HG03159 (cell line): ENCODE results near the gene PEX1.
"Not testable (repeated sequence)": the region's sequence is repeated elsewhere in the genome, so short reads cannot be mapped to it uniquely, and the experiment has no call there.

Experiments
- ATAC-seq: cut with Tn5 transposase; IDR thresholded peaks from one replicate; pipeline ENCODE4 v1.9.1; 2021; ENCODE audit warnings: mild to moderate bottlenecking, moderate library complexity; ENCODE audit not compliant: unreplicated experiment

The PEX1 gene

DNA sequence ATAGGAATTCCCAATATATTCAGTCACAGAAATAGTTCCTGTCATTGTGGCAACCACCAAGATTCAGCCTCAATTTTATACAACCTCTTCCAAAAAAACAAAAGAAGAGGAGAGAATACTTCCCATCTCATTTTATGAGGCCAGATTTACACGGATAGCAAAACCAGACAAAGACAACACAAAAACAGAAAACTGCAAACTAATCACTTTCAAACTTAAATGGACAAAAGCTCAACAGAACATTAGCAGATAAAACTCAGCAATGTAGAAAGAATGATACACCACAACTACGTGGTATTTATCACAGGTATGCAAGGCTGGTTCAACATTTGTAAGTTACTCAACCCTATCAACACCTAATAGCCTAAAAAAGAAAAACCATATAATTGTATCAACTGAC is 22.0 kb downstream of the PEX1 start:
- ATAC-seq = no peak

DNA sequence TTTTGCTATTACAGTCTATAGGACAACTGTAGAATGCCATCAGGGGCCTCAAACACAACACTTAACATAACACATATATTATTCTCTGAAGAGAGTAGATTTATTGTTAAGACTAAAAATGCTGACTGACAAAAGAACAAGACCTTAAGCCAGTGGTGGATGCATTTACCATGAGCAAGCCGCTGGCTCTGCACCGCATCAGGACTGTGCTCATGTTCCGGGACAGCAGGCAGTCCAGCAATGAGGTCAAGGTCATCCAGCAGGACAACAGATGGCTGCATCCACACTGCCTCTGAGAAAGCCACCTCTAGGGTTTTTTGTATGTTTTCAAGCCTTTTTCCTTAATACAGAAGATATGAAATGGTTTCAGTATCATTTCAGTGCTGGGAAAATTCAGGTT is 23.8 kb downstream of the PEX1 start:
- ATAC-seq = no peak

DNA sequence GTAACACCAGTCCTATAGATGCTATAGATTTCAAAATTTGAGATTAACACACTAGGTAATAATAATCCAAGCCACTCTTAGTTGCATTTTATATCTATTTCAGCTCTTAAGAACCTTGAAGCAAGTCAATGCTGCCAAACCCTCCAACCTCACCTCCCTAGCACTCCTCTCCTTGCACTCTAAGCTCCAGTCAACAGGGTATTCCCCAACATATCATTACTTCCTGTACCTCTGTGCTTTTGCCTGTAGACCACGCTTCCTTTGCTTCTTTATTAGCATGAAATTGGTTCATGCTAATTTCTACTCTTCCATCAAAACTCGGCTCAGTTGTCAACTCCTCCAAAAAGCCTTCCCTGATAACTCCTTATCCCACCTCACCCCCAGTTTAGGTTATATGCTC is 24.6 kb downstream of the PEX1 start:
- ATAC-seq = no peak

DNA sequence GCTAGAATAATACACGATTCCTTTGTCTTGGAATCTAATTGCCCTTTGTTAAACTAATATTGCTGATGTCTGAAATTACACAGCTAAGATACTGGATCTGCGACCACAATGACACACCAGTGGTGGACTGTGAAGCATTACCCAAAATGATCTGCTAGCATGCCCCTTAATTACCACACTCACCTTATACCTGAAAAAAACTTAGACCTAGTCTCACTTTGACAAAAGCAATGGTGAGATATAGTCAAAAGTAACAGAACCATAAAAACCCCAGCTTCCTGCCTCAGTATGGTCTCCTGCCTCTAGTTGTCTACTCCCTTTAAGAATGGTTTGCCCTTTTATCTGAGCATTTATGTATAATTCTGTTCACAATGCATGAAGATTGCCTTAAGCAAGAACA is 29.8 kb downstream of the PEX1 start:
- ATAC-seq = no peak

DNA sequence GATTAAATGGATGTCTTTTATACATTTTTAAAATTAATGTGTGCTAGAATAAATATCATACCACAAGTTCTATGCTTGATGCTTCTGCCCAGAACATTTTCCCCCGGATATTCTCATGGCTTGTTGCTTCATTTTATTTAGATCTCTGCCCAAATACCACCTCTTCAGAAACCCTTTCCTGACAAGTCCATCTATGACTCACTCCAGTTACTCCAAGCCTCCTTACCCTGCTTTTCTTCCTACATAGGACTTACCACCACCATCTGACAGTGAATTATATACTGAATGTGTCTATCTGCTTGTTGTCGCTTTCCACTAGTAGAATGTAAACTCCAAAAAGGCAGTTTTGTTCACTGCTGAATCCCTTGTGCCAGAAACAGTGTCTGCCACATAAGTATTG is 31.4 kb downstream of the PEX1 start:
- ATAC-seq = no peak

DNA sequence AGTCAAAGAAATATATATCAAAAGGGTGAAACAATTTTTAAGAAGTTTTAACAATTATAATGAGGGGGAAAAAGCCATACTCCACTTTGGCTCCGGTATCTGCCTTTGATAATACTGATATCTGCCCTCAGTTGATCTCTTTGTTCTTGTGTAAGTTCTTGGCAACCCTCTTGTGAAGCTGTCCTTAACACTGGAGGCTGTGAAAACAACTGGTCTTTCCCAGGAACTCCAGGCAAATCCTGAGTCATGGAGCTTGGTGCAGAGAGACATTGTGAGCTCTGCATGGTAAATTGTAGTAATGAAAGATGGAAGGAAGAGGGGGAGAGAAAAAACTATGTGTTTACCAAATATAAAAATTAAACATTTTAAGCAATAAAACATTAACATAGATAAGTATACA is 38.7 kb downstream of the PEX1 start:
- ATAC-seq = no peak

DNA sequence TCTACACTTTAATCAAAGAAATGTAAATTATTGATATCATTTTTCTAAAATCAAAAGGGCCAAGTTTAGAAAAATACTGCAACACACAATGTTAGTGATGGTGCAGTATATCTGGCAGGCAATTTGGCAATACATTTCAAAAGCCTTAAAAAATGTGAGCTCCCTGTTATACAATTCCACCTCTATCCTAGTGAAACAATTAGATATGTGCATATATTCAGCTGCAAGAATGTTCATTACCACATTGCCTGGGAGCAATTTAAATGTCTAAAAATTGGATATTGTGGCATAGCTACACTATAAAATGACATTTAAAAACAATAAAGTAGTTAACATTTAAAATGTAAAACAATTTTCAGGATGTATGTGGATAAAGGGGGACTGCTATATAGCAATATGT is 40.5 kb downstream of the PEX1 start:
- no peak for ATAC-seq

DNA sequence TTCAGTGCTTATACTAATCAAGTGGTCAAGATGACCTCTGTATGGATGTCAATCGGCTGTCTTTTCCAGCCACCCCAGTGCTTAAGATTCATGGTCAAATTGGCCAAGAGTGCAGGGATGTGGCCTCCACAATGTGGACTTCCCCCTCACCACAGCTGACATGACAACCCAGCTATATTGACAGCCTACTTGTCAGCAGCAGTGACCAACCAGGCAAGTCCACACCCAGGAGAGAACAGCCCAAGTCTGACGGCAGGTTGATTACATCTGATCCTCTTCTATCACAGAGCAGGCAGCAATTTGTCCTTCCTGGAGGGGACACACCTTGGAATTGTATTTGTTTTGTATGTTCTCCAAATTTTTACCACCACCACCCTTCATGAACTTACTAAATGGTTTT is 42.3 kb downstream of the PEX1 start:
- no peak for ATAC-seq

DNA sequence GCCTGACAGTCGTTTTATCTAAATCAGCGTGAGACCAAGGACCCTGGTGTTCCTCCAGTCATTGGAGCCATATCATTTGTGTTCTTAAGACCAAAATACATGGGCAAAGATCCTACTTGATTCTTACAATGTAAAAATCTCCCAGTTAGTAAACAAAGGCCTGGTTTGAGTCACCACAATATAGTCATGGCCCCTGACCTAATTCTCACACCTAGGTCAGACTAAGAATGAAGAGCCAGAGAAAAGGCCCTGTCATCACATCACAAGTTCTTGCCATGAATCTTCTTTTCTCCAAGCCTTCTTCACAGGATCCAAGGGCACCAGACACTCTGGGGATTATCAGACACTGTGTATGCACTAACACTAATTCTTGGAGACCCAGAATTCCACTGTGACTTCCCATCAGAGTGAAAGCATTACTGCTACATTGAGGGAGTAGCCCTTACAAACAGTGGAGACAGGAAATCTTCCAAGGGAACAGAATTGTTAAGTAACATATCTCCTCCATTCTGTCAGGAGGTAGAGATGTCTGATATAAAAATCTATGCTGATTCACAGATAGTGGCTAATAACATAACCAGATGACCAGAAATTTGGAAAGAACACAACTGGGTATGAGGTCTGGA is 42.9 kb downstream of the PEX1 start:
- no peak for ATAC-seq

DNA sequence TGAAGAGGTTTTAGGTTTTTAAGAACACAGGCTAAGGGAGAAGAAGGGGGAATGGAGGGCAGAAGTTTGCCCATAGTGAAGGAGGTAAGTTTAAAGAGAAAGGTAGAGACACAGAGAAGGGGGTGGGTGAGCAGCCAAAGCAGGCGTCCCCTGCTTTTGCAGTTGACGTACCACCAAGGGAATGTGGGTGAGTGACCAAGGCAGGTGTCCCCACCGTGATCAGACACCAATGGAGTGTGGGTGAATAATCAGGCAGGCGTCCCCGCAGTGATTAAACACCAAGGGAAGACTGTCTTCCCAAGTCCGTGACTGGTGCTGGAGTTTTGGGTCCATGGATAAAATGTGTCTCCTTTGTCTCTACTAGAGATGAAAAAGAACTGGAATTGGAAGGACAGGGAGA is 44.1 kb downstream of the PEX1 start:
- ATAC-seq = not testable (repeated sequence)

DNA sequence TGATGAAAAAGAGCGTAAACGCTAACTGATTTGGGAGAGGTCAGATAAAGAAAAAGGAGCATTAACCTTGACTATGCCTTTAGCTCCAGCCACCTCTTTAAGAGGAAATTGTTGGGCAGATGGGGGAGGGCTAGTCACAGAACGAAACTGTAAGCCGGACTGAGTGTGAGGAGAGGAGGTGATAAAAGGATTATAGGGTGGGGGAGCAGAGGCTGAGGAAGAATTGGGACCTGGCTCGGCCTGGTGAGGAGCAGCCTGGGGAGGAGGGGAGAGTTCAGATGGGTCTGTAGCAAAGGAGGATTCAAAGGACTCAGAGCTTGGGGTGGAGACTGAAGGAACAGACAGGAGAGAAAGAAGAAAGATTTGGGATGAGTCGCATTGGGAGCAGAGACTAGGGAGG is 44.7 kb downstream of the PEX1 start:
- not testable (repeated sequence) for ATAC-seq

DNA sequence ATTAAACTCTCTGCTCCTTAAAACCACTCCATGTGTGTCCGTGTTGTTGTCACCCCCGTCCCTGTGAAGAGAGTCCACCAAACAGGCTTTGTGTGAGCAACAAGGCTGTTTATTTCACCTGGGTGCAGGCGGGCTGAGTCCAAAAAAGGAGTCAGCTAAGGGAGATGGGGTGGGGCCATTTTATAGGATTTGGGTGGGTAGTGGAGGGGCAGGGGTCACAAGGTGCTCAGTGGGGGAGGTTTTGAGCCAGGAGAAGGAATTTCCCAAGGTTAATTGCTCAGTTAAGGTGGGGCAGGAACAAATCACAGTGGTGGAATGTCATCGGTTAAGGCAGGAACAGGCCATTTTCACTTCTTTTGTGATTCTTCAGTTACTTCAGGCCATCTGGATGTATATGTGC is 49.2 kb downstream of the PEX1 start:
- not testable (repeated sequence) for ATAC-seq

DNA sequence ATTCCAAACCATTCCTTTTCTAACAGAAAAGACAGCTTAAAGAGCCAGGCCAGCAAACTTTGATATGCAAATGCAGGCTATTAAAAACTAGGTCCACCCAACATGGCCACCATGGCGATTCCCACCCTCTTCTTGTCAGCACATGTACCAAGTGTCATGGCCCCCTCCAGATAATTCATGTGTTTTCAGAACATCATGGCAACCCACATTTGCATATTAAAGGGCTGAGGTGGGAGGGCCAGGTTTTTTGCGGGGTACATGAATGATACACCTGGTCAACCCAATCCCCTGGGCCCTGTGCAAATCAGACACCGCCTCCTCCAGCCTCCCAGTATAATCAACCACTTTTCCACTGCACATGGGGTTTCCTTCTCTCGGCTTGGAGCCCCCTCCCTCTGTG is 49.6 kb downstream of the PEX1 start:
- ATAC-seq = no peak

DNA sequence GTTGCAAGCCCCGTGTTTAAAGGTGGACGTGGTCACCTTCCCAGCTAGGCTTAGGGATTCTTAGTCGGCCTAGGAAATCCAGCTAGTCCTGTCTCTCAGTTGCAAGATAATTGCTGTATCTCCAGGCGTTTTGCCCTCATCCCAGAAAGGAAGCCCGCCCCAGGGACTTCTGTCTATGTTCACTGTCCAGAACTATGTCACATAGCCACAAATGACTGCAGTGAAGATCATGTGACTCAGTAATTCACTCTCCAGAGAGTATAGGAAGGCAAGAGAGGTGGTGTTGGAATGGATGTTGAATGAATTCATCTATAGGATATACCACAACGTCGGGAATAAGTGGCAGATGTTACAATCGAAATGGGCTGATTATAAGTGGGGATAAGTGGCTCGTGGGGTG is 50.2 kb downstream of the PEX1 start:
- no peak for ATAC-seq

DNA sequence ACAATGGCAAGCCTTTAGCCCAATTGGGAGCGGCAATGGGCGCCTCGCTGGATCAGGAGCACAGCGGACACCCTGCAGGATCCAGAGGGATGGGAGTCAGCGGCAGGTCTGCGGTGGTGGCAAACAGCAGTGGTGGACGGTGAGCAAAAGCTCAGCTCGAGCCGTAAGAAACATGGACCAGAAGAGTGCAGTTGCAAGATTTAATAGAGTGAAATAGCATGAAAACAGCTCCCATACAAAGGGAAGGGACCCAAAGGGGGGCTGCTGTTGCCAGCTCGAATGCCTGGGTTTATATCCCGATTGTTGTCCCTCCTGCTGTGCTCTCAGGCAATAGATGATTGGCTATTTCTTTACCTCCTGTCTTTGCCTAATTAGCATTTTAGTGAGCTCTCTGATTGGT is 50.6 kb downstream of the PEX1 start, which contains the start of gene ERVW-1:
Gene ERVW-1 (minus strand): TSS at position 266 of the 400 bp plus-strand sequence. CDS start 7,565 bp downstream, outside the sequence.
- not testable (repeated sequence) for ATAC-seq

DNA sequence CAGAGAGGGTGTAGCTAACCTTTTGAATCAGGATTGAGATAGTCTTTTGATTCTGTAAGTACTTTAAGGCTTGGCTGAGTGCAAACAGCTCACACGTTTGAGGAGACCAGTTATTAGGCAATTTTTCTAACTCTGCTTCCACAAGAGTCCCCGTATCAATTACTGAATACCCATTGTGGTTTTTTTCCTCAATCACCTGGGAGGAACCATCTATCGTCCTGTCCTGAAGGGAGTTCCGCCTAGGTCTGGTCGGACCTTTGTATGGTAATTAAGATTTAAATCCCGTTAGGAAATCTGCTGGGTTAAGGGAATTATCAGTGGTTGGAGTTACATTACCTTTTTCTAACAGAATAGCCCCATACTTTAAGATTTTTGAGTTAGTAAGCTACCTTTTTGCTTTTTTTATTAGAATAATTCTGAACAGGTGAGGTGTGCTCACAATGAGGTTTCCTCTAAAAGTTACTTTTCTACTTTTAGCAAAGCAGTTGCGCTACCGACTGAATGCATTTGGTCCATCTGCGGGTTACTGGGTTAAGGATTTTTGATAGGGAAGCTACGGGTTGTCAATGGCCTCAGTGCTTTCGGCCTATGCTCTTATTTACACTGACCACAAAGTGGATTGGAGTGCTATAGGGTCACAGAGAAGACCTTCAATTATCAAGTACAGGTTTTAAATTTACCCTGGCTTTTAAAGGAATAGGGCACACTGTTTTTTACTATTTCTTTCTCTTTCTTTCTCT is 52.3 kb downstream of the PEX1 start:
- not testable (repeated sequence) for ATAC-seq

DNA sequence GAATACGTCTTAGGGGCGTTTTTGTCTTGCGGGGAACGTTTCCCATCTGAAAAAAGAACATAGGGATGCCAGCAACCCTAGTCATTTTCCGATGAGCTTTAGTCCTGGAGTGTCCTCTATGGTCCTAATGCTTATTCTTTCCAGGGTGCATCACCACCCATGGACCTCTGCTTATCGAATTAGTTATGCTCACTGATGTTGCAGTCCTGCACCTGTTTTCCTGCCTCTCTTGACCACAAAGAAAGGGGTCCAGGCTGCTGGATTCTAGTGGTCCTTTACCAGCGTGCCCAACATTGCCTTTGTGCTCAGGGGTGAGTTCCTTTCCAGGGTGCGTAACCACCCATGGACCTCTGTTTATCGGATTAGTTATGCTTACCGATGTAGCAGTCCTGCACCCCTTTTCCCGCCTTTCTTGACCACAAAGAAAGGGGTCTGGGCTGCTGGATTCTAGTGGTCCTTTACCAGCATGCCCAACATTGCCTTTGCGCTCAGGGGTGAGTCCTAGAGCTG is 53.0 kb downstream of the PEX1 start:
- ATAC-seq = not testable (repeated sequence)

DNA sequence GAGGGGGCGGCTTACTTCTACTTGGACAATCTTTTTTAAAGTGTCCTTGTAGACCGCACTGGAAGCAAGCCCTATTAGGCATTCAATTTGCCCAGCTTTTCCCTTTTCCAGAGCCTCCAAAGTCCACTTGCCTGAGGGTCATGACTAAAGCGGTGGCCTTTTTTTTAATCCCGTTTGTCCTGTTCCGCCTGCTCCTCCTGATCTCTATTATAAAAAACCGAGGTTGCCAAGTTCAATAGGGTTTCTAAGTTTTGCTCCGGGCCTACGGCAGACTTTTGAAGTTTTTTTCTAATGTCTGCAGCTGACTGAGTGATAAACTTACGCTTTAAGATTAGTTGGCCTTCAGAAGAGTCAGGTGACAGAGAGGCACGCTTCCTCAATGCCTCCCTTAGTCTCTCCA is 54.3 kb downstream of the PEX1 start:
- ATAC-seq = not testable (repeated sequence)

DNA sequence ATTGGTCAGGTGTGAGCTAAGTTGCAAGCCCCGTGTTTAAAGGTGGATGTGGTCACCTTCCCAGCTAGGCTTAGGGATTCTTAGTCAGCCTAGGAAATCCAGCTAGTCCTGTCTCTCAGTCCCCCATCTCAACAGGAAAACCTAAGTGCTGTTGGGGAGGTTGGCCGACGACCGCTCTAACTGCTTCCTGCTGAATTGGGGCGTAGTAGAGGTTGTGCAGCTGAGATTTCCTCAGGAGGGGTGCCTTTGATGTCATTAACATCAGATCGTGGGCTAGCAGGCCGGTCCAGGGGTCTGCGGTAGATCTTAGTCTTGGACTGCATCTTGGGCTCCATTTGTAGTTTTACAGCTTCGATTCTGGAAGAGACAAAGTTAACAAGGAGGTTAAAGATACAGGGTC is 59.7 kb downstream of the PEX1 start:
- ATAC-seq = not testable (repeated sequence)

DNA sequence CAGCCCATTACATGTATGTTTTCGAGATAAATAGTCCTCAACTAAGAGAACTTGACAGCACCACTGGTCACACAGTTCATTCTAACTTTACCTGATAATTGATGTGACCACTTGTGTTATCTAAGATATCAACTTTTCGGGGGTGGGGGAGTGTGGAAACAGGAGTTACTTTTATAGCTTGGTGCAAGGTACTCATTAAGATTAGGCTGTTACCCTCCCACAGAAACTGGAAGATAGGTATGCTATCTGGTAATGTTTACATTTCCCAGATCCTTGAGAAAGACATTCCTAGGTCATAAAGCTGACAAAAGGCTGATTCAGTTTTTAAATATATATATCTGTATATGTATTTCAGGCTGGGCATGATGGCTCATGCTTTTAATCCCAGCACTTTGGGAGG is 61.6 kb downstream of the PEX1 start:
- ATAC-seq = no peak

DNA sequence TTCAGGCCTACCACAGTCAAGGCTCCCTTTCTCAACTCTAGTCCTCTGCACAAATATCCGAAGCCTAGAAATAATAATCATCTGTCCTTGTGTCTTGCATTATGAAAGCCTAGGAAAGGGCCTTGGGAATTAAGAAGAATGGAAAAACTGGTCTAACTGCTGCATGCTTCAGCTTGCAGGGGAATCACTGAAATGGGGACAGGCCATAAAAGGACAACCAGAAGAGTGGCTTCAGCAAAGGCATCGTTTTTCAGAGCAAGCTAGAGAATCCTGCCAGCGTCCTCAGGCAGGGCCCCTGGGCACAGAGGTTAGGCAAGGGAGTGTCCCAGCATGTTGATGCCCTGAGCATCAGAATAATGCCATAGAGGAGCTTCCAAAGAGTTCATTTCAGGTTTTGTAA is 63.8 kb downstream of the PEX1 start:
- ATAC-seq = no peak

DNA sequence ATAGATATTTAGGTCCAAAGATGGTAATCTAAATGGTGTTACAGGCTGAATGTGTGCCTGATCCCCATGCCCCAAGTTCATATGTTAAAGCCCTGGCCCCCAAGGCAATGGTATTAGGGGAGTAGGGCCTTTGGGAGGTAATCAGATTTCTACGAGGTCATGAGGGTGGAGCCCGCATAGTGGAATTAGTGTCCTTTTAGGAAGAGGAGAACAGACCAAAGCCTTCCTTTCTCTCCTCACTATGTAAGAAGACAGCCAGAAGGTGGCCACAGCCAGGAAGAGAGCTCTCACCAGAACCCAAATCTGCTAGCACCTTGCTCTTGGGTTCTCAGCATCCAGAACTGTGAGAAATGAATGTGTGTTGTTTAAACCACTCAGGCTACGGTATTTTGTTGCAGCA is 65.8 kb downstream of the PEX1 start:
- ATAC-seq = no peak
